Ovary (tissue), 9 donors: ENCODE measurements around the gene CHMP5. TPM values are rescaled to one million over a fixed set of nuclear protein-coding genes. Genes with fewer than 3 reads are reported as not detected.
A peak's percentile ranks its signal among the peaks of the same experiment; 100 is the strongest.

Experiments used
- DNase-seq, 5 donors: peaks; one replicate each; pipeline ENCODE4 v3.0.0-alpha.2; 2019 to 2020
- H3K27ac ChIP-seq, 2 donors: fragments of 200-600 bp; one replicate each; pipeline versions ENCODE4 v1.5.1 to v1.8.0; 2019 to 2022
- H3K27me3 ChIP-seq: fragments of 200-600 bp; one replicate; pipeline ENCODE4 v1.8.0; 2022
- H3K36me3 ChIP-seq: fragments of 200-600 bp; sonication (generic); one replicate; pipeline ENCODE4 v1.5.1; 2019
- H3K4me1 ChIP-seq: one replicate; pipeline ENCODE4 v1.8.1; 2013; ENCODE audit warnings: mild to moderate bottlenecking, moderate library complexity; ENCODE audit not compliant: insufficient read depth
- H3K4me3 ChIP-seq: fragments of 200-600 bp; sonication (generic); one replicate; pipeline ENCODE4 v1.5.1; 2017
- H3K9me3 ChIP-seq, 2 donors: fragments of 200-600 bp in 1 of 2; sonication (generic) in 1 of 2; one replicate each; pipeline versions ENCODE4 v1.5.1 to v1.8.1; 2013 to 2019; ENCODE audit warnings: mild to moderate bottlenecking in 1 of 2, moderate library complexity in 1 of 2
- EP300 ChIP-seq: sonication (generic); formaldehyde crosslinking; IDR thresholded peaks from one replicate; pipeline ENCODE4 v1.6.1; 2017; ENCODE audit warnings: antibody characterized with exemption
- POLR2A ChIP-seq: fragments of 450-650 bp; IDR thresholded peaks from one replicate; pipeline ENCODE4 v1.6.1; 2017; ENCODE audit warnings: antibody characterized with exemption, mild to moderate bottlenecking, moderate library complexity
- WGBS, 3 donors: extraction: QIAGEN DNeasy Blood & Tissue Kit in 1 of 3; methylation state at CpG; one replicate each; pipeline versions ENCODE4 v1.1.5 to v1.1.7; 2013 to 2017; 5-methylcytosine and 5-hydroxymethylcytosine counted together
- intact Hi-C, 4 donors: fragments of 100-400 bp; cut with DNase I; formaldehyde crosslinking; loops; one replicate each; pipeline versions ENCODE4 v1.11.0 to v1.15.1; 2022 to 2023
- polyA plus RNA-seq, 2 donors: library from polyadenylated mRNA; stranded (reverse); fragments of 200-250 nt in 1 of 2; fragments of 350-450 nt in 1 of 2; fragmentation: Illumina TruSeq in 1 of 2; extraction: RNeasy Lipid Tissue Mini Kit (QIAGEN cat#74804) in 1 of 2; gene quantifications; one replicate each; pipeline ENCODE4 v1.2.3, GENCODE V29; 2013 to 2014
- total RNA-seq, 7 donors: library from RNA; depleted of rRNA in 2 of 7; stranded (reverse); fragments of >200 nt in 2 of 7; fragmentation: NEBNext Ultra II Directional in 3 of 7; extraction: Animal tissue kit (Norgen Biotek cat#: 25700) in 3 of 7; gene quantifications; one replicate each; pipeline versions ENCODE4 v1.1.0 to v1.2.4, GENCODE V29; 2016 to 2023
- TF ChIP-seq, protein P1 (sequence below), 3 donors: fragments of 450-650 bp in 2 of 3; fragments of 200-600 bp in 1 of 3; IDR thresholded peaks; one replicate each; pipeline versions ENCODE4 v1.5.1 to v1.8.0; 2016 to 2022; ENCODE audit warnings: antibody characterized with exemption in 3 of 3, mild to moderate bottlenecking in 1 of 3
- donor health status: DM: no; HTN: no; CAD: no; lungs with moderate emphysema.
- donor health status: DM: no; HTN: no; CAD: no.
- donor health status: Bipolar disorder and iron deficiency.
- donor health status: DM: yes; HTN: yes; CAD: no.
- donor health status: DM: no; HTN: no; CAD: no.
- donor health status: DM: yes; HTN: yes; CAD: no.

The CHMP5 gene
- total and polyA plus RNA-seq, 9 donors: 39.7 to 66.5 (median 52.9) TPM

DNA sequence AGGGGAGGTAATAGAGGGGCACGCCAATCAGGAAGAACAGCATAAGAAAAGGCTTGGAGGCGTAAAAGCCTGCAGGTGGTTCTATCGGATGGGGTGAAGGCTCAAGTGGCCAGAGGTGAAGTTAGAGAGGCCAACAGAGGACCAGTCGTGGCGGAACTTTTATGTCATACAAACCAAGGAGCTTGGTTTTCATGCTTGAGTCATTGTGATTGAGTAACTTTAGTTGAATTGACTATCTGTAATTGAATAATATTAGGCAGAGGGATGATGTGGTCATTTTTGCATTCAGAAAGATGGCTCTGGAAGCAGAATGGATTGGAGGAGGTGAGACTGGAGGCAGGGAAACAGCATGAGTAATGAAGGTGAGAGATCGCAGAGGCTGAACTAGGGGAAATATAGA lies 32.0 kb upstream of the CHMP5 start:
- H3K9me3 ChIP-seq: no peaks in the 10 kb centered on the region
- no peak for DNase-seq
- H3K36me3 ChIP-seq: no peaks in the 10 kb centered on the region
- 87 to 91% (median 90%) methylated on average over 6 of the region's 6 CpGs for WGBS, 3 donors
- H3K4me1 ChIP-seq: no peaks in the 10 kb centered on the region
- H3K27me3 ChIP-seq: no peaks in the 10 kb centered on the region
- TF ChIP-seq EP300: no peak
- no peak for TF ChIP-seq POLR2A
- TF ChIP-seq, protein P1, sequence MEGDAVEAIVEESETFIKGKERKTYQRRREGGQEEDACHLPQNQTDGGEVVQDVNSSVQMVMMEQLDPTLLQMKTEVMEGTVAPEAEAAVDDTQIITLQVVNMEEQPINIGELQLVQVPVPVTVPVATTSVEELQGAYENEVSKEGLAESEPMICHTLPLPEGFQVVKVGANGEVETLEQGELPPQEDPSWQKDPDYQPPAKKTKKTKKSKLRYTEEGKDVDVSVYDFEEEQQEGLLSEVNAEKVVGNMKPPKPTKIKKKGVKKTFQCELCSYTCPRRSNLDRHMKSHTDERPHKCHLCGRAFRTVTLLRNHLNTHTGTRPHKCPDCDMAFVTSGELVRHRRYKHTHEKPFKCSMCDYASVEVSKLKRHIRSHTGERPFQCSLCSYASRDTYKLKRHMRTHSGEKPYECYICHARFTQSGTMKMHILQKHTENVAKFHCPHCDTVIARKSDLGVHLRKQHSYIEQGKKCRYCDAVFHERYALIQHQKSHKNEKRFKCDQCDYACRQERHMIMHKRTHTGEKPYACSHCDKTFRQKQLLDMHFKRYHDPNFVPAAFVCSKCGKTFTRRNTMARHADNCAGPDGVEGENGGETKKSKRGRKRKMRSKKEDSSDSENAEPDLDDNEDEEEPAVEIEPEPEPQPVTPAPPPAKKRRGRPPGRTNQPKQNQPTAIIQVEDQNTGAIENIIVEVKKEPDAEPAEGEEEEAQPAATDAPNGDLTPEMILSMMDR (IDR thresholded peaks at IDR 0.05): no peak
- no peak overlapping the region for H3K4me3 ChIP-seq
- no peak overlapping the region for H3K27ac ChIP-seq
- intact Hi-C loops: no loop called here

DNA sequence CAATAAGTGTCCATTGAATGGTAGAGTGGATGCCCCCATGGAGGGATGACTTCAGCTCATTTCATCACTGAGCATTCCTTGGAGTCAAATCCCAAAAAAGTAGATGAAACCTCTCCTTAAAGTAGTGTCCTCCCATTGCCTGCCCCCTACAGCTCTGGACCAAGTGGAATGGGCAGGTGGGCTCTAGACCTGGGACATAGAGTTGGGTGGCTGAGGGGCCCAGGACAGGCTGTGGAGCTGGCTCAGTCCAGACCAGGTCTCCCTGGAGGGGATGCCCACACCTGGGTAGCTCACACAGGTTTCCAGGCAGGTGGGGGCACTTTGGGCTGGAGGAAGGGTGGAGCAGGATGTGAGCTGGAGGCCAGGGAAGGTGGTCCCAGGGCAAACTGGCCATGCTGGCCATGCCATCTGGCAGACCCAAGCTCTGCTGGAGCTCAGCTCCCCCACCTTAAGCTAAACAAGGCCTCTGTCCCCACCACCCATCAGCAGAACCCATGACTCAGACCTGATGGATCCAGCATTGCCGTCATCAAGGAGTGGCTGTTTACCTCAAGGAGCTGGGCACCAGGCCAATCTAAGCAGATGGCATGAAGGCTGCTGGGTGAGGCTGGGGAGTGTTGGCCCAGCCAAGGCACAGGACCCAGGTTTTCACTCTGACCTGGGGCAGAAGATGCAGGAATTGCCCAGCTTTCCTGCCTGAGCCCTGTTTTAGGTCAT lies 31.1 kb upstream of the CHMP5 start:
- Histone ChIP-seq H3K27ac (no peak overlapping the region), H3K36me3 (no peaks in the 10 kb centered on the region), H3K4me3 (no peak overlapping the region), H3K4me1 (no peaks in the 10 kb centered on the region), H3K9me3 (no peaks in the 10 kb centered on the region), H3K27me3 (no peaks in the 10 kb centered on the region)
- 13 to 45% (median 33%) methylated on average over 1 of the region's 1 CpG for WGBS, 3 donors
- intact Hi-C loops: no loop called here
- DNase-seq: peak in 1 of 5 donors; percentile 26
- TF ChIP-seq, protein P1 (IDR thresholded peaks at IDR 0.05): no peak
- no peak for TF ChIP-seq EP300
- no peak for TF ChIP-seq POLR2A

DNA sequence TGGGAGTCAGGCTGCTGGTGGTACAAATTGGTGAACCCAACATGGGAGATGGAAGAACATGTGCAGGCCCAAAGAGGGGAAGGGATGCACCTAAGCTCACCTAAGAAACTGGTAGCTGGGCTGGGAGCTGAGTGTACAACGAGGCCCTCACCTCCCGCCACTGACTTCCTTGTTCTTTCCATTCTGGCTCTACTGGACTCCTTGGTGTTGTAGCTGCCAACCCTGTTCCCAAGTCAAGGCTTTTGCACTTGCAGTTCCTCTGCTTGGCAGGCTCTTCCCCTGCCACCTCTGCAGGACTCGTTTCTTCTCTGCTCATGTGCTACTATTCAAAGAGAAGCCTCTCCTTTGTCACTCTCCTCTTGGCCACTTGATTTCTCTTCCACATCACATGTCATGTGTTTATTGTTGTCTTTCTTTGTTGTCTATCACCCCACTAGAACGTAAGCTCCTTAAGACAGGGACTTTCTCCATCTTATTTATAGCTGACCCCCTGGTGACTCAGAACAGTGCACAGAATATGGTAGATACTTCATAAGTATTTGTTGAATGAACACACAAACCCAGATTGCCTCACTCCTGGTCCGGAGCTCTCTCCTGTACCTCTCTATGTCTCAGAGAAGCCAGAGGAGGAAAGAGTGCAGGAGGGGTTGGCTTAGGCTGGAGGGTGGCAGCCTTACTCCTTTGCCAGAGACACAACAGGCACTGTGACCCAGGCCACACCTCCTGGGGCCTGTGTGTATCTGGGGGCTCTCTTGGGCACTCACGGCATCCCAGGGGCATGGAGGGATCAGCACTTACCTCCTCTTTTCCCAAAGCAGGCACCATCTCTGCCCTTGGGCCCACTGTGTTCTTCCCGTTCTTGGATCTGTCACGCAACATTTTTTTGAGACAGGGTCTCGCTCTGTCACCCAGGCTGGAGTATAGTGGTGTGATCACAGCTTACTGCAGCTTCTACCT lies 30.1 kb upstream of the CHMP5 start:
- H3K4me1 ChIP-seq: no peaks in the 10 kb centered on the region
- no peaks in the 10 kb centered on the region for H3K9me3 ChIP-seq
- H3K36me3 ChIP-seq: no peaks in the 10 kb centered on the region
- no peak overlapping the region for H3K4me3 ChIP-seq
- no peak for DNase-seq
- H3K27ac ChIP-seq: no peak overlapping the region
- intact Hi-C loops: no loop called here
- WGBS, 3 donors: 64 to 76% (median 68%) methylated on average over 9 of the region's 9 CpGs
- TF ChIP-seq EP300 (no peak), POLR2A (no peak)
- TF ChIP-seq, protein P1 (IDR thresholded peaks at IDR 0.05): no peak
- no peaks in the 10 kb centered on the region for H3K27me3 ChIP-seq

DNA sequence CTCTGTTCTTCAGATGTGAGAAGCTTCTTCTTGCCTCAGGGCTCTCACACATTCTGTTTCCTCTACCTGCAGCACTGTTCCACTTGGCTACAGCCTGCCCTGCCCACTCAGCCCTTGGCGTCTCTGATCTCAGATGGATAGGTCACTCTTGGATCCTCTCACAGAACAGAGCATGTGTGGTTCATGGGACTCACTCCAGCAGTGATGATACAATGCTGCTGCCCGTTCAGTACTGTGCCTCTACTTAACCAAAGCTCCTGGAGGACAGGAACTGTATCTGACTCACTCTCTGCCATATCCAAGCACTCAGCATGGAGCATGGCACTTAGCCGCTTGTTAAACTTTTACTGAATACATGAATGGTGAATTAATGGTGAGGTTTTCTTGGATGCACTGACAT lies 28.3 kb upstream of the CHMP5 start:
- intact Hi-C loops: no loop called here
- DNase-seq: no peak
- Histone ChIP-seq H3K36me3 (no peaks in the 10 kb centered on the region), H3K4me1 (no peaks in the 10 kb centered on the region), H3K27me3 (no peaks in the 10 kb centered on the region), H3K9me3 (no peaks in the 10 kb centered on the region), H3K27ac (no peak overlapping the region), H3K4me3 (no peak overlapping the region)
- 66 to 75% (median 69%) methylated on average over 3 of the region's 3 CpGs for WGBS, 3 donors
- TF ChIP-seq EP300 (no peak), POLR2A (no peak)
- TF ChIP-seq, protein P1 (IDR thresholded peaks at IDR 0.05): no peak
